ENCODE measurements around the gene PICK1. TPM values are rescaled to one million over a fixed set of nuclear protein-coding genes. Genes with fewer than 3 reads are reported as not detected.
"Not testable (repeated sequence)": the region's sequence is repeated elsewhere in the genome, so short reads cannot be mapped to it uniquely, and the experiment has no call there.

The PICK1 gene
- total RNA-seq, 1 donor from 2014 or later: 22.0 TPM

DNA sequence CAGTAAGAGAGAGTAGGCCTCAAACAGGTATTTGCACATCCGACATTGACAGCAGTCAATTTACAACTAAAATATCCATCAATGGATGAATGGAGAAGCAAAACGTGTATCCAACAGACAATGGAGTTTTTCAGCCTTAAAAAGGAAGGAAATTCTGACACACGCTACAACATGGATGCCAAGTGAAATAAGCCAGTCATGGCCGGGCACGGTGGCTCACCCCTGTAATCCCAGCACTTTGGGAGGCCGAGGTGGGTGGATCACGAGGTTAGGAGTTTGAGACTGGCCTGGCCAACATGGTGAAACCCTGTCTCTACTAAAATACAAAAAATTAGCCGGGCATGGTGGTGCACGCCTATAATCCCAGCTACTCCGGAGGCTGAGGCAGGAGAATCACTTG lies 60.4 kb downstream of the PICK1 start:
- not testable (repeated sequence) for DNase-seq

DNA sequence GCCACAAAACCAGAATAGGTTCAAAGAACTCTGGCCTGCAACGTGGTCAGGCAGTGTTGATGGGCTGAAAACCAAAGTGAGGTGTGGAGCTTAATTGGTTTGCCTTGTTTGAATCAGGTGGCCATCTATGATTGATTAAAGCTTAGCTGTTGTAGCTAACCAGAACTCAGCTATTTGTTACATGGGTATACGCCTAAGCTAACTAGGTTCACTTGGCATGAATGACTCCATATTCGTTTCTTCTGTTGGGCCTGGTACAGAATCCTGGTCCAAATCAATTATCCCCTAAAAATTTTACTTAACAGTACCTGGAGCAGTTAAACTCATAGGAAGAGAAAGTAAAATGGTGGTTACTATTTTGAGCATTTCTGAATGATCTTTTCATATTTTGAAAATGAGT lies 61.0 kb downstream of the PICK1 start:
- no peak for DNase-seq

DNA sequence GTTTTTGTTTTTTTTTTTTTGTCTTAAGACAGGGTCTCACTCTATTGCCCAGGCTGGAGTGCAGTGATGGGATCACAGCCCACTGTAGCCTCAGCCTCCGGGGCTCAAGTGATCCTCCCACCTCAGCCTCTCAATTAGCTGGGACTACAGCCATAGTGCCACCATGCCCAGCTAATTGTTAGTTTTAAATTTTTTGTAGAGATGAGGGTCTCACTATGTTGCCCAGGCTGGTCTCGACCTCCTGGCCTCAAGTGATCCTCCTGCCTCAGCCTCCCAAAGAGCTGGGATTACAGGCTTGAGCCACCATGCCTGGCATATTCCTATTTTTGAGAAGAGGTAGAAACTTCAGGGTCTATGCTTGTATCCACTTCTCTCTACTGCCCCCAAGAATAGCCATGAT lies 61.5 kb downstream of the PICK1 start:
- not testable (repeated sequence) for DNase-seq

DNA sequence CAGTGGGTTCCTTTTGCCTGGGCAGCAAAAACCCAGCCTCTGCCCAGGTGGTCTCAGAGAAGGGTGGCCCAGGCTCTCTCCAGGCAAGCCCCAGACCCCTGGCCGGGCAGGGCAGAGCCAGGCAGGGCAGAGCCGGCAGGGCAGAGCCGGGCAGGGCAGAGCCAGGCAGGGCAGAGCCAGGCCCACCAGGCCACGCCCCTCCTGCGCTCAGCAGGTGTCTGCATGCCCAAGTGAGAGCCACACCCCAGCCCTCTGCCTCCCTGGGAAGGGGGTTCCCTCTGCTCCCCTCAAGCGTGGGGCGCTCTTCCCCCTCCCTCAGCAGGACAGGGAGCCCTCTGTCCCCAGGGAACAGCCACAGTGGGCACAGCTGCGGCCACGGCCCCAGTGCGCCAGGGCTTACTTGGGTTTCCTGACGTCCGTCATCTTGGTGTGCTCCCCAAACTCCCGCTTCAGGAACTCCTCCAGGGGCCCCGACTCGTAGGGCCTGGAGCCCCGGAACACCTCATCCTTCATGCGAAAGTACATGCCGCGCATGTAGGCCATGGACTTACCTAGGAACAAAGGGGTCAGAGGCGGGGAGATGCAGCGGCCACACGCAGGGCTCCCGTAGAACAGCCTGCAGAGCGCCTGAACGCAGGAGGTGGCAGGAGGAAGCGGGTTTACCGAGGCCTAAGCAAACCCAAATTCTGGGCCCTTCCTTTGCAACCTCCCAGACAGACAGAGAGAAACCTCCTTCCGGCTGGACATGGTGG lies 63.3 kb downstream of the PICK1 start:
- DNase-seq: no peak

DNA sequence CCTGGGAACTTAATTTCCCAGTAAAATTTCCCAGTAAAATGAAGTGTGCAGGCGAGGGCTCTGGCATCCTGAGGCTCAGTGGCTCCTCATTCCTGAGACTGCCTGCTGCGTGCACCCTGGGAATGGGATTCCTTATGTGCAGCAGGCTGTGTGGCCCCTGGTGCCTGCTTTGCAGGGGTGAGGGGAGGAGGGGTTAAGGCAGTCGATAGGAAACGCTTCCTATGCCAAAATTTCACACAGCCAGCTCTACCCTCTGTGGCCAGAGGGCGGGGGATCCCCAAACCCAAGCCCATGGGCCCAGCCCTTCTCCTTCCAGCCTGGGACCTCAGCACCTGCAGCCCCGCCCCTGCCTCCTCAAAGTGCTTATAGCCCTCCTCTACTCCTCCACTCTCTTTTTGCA lies 65.4 kb downstream of the PICK1 start:
- no peak for DNase-seq

DNA sequence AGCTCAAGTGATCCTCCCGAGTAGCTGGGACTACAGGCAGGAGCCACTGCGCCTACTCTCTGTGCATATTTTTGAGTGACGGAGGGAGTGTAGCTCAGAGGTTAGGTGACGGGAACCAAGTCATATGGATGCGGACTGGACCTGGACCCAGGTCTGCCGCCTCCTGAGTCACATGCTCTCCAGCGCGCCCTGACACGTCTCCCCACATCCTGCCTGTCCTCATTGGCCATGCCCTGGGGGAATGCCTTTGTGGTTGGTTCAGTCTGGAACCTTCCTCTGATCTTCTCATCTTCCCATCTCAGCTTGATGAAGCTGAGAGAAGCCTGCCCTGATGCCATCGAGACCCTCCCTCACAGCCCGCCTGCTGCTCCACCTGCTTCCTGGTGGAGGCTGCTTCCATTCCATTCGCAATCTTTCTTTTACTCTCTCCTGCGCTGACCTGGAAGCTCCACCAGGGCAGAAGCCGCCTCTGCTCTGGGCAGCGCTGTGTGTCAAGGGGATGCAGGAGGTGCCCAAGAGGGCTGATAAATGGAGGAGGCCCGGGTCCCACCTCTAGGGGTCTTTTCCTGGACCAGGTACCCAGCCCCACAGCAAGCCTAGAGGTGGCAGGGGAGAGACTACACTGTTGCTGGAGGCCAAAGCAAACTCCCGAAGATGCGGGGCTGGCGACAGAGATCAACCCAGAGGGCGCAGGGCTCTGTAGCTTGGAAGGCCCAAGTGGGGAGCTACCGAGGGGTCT lies 67.2 kb downstream of the PICK1 start:
- DNase-seq: no peak

DNA sequence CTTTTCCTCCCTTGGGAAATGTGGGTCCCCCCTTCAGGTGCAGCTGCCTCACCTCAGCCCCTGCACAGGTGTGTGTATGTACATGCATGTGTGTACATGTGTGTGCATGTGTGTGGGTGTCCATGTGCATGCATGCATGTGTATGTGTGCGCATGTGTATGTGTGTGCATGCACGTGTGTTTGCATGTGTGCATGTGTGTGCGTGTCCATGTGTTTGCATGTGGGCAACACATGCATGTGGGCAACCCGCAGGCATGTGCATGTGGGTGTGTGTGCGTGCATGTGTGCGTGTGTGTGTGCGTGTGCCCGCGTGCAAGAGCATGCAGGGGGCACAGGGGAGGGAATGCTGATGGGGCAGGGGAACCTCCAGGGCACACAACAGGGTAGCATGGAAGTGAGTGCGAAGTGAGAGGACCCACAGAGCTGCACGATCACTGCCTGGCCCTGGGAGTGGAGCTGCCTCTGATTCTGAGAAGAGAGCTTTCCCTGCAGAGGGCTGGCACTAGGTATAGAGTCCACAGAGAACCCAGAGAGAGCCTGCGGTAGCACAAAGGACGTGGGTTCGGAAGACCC lies 67.9 kb downstream of the PICK1 start:
- no peak for DNase-seq

Other genes with a start within 250 kb of the PICK1 start
- gene GCAT, start 249.5 kb upstream of the PICK1 start, total RNA-seq: 8.3 TPM
- not detected for gene GALR3, start 234.0 kb upstream of the PICK1 start, total RNA-seq
- 13.7 TPM for gene ANKRD54, start 213.1 kb upstream of the PICK1 start, total RNA-seq
- 702 TPM for gene EIF3L, start 208.0 kb upstream of the PICK1 start, total RNA-seq
- 22.9 TPM for gene MICALL1, start 151.1 kb upstream of the PICK1 start, total RNA-seq
- 0.31 TPM for gene C22orf23, start 103.8 kb upstream of the PICK1 start, total RNA-seq
- gene POLR2F, start 103.7 kb upstream of the PICK1 start, total RNA-seq: 17.8 TPM
- gene SOX10, start 72.8 kb upstream of the PICK1 start, total RNA-seq: 1.9 TPM
- 0.16 TPM for gene SLC16A8, start 26.8 kb downstream of the PICK1 start, total RNA-seq
- gene BAIAP2L2, start 53.3 kb downstream of the PICK1 start, total RNA-seq: not detected
- 15.8 TPM for gene PLA2G6, start 124.4 kb downstream of the PICK1 start, total RNA-seq
- 3.1 TPM for gene MAFF, start 144.6 kb downstream of the PICK1 start, total RNA-seq
- gene TMEM184B, start 215.6 kb downstream of the PICK1 start, total RNA-seq: 10.9 TPM